ENCODE results near the gene CCT7.
"Not testable (repeated sequence)": the region's sequence is repeated elsewhere in the genome, so short reads cannot be mapped to it uniquely, and the experiment has no call there.

CCT7 gene

GRCh38 chr2:73255907-73256617 is 22.0 kb downstream of the CCT7 start:
- DNase-seq = no peak

GRCh38 chr2:73256618-73256922 is 22.5 kb downstream of the CCT7 start:
- no peak for DNase-seq

- DNase-seq = no peak
These were observed 22.9 kb downstream of the CCT7 start for GRCh38 chr2:73257021-73257420.

- no peak for DNase-seq
These were observed 23.5 kb downstream of the CCT7 start for GRCh38 chr2:73257425-73258125.

- DNase-seq = no peak
These were observed 24.2 kb downstream of the CCT7 start for GRCh38 chr2:73258186-73258912.

GRCh38 chr2:73258913-73259215 is 24.8 kb downstream of the CCT7 start:
- DNase-seq = no peak

- DNase-seq = no peak
These were observed 25.2 kb downstream of the CCT7 start for GRCh38 chr2:73259276-73259675.

GRCh38 chr2:73259704-73260337 is 25.7 kb downstream of the CCT7 start:
- no peak for DNase-seq

- DNase-seq = no peak
These were observed 26.4 kb downstream of the CCT7 start for GRCh38 chr2:73260338-73260984.

- DNase-seq = no peak
These were observed 28.1 kb downstream of the CCT7 start for GRCh38 chr2:73262108-73262651.

- not testable (repeated sequence) for DNase-seq
These were observed 28.8 kb downstream of the CCT7 start for GRCh38 chr2:73262691-73263429.

GRCh38 chr2:73263540-73264331 is 29.6 kb downstream of the CCT7 start:
- DNase-seq = no peak

GRCh38 chr2:73264332-73264606 is 30.2 kb downstream of the CCT7 start:
- DNase-seq = no peak

- no peak for DNase-seq
These were observed 30.7 kb downstream of the CCT7 start for GRCh38 chr2:73264783-73265182.

- no peak for DNase-seq
These were observed 31.4 kb downstream of the CCT7 start for GRCh38 chr2:73265298-73266060.

GRCh38 chr2:73266061-73266901 is 32.2 kb downstream of the CCT7 start:
- peak; percentile 46 for DNase-seq

- DNase-seq = no peak
These were observed 32.9 kb downstream of the CCT7 start for GRCh38 chr2:73267008-73267407.

- DNase-seq = peak; percentile 33
These were observed 34.3 kb downstream of the CCT7 start for GRCh38 chr2:73268366-73268829.

- DNase-seq = peak; percentile 61
These were observed 35.0 kb downstream of the CCT7 start for GRCh38 chr2:73268830-73269685.
